Hepatocyte (in vitro differentiated cells): ENCODE data around the gene SORL1.

ENCODE experiments used
- EZH2 ChIP-seq: fragments of 200-600 bp; sonication (generic); IDR thresholded peaks from 2 replicates; pipeline ENCODE4 v1.6.1; 2016; ENCODE audit warnings: antibody characterized with exemption, mild to moderate bottlenecking, borderline replicate concordance
- TF ChIP-seq, protein P1 (sequence below): fragments of 200-600 bp; sonication (generic); IDR thresholded peaks from 2 replicates; pipeline ENCODE4 v1.5.1; 2016; ENCODE audit warnings: antibody characterized with exemption, mild to moderate bottlenecking; ENCODE audit not compliant: poor library complexity

GRCh38 chr11:121448011-121448410, 4.1 kb upstream of the SORL1 start:
- TF ChIP-seq, protein P1, sequence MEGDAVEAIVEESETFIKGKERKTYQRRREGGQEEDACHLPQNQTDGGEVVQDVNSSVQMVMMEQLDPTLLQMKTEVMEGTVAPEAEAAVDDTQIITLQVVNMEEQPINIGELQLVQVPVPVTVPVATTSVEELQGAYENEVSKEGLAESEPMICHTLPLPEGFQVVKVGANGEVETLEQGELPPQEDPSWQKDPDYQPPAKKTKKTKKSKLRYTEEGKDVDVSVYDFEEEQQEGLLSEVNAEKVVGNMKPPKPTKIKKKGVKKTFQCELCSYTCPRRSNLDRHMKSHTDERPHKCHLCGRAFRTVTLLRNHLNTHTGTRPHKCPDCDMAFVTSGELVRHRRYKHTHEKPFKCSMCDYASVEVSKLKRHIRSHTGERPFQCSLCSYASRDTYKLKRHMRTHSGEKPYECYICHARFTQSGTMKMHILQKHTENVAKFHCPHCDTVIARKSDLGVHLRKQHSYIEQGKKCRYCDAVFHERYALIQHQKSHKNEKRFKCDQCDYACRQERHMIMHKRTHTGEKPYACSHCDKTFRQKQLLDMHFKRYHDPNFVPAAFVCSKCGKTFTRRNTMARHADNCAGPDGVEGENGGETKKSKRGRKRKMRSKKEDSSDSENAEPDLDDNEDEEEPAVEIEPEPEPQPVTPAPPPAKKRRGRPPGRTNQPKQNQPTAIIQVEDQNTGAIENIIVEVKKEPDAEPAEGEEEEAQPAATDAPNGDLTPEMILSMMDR, result no peak
- no peak for TF ChIP-seq EZH2
